B cell (primary cell): Measurements from ENCODE around the gene CASP8AP2. TPM values are rescaled to one million over a fixed set of nuclear protein-coding genes. Genes with fewer than 3 reads are reported as not detected.

Experiments
- ATAC-seq: fragments of 200-7000 bp; cut with Tn5 transposase; one replicate; pipeline ENCODE4 v1.10.0; 2021; ENCODE audit warnings: low read depth, mild to moderate bottlenecking, moderate number of reproducible peaks, moderate library complexity
- CTCF ChIA-PET: fragments of 350-600 bp; sonication (Branson Sonifier 250); formaldehyde crosslinking; loops from one replicate; lab custom pipeline; 2021; ENCODE audit warnings: antibody characterized with exemption, inconsistent platforms; lab: Charles Lee
- POLR2A ChIA-PET: fragments of 350-600 bp; sonication (Branson Sonifier 250); formaldehyde crosslinking; loops from one replicate; lab custom pipeline; 2021; ENCODE audit warnings: antibody characterized with exemption; lab: Charles Lee
- DNase-seq: peaks from one replicate; pipeline ENCODE4 v3.0.0; 2013
- H2AFZ ChIP-seq: 2 replicates; pipeline ENCODE4 v1.6.1; 2012; ENCODE audit warnings: mild to moderate bottlenecking, low read depth, low read length; ENCODE audit not compliant: insufficient read depth, poor library complexity, severe bottlenecking
- H3K27ac ChIP-seq, 2 donors: 1 replicate in 1 of 2; 2 replicates in 1 of 2; pipeline ENCODE4 v1.5.1; 2012 to 2013; ENCODE audit warnings: low read length in 2 of 2, mild to moderate bottlenecking in 2 of 2, moderate library complexity in 1 of 2
- H3K27me3 ChIP-seq, 4 experiments: fragments of 200-600 bp in 1 of 4; sonication (generic) in 1 of 4; replicated peaks in 1 of 4; 1 replicate in 2 of 4; 2 replicates in 2 of 4; pipeline versions ENCODE4 v1.6.1 to v1.7.0; 2013 to 2016; ENCODE audit warnings: low read length in 3 of 4, mild to moderate bottlenecking in 2 of 4, mixed read lengths in 1 of 4, moderate library complexity in 1 of 4; ENCODE audit not compliant: insufficient read depth in 4 of 4, control insufficient read depth in 3 of 4; ENCODE audit errors: control extremely low read depth in 1 of 4
- H3K36me3 ChIP-seq, 2 experiments: replicated peaks in 1 of 2; 1 replicate in 1 of 2; 2 replicates in 1 of 2; pipeline versions ENCODE4 v1.6.1 to v1.7.1; 2013; ENCODE audit warnings: low read length in 1 of 2; ENCODE audit not compliant: insufficient read depth in 2 of 2, control insufficient read depth in 1 of 2; ENCODE audit errors: control extremely low read depth in 1 of 2, extremely low read depth in 1 of 2
- H3K4me1 ChIP-seq, 2 donors: fragments of 200-600 bp in 1 of 2; sonication (generic) in 1 of 2; 1 replicate in 1 of 2; 2 replicates in 1 of 2; pipeline versions ENCODE4 v1.5.1 to v1.6.1; 2013 to 2017; ENCODE audit warnings: low read length in 2 of 2; ENCODE audit not compliant: control insufficient read depth in 2 of 2, insufficient read depth in 2 of 2
- H3K4me2 ChIP-seq: replicated peaks from 2 replicates; pipeline ENCODE3; 2012; ENCODE audit warnings: mild to moderate bottlenecking, low read depth, low read length; ENCODE audit not compliant: poor library complexity, severe bottlenecking
- H3K4me3 ChIP-seq, 5 experiments: fragments of 200-600 bp in 1 of 5; sonication (generic) in 1 of 5; 1 replicate in 3 of 5; 2 replicates in 2 of 5; pipeline versions ENCODE4 v1.5.1 to v1.7.0; 2011 to 2016; ENCODE audit warnings: low read length in 4 of 5, mild to moderate bottlenecking in 4 of 5, low read depth in 2 of 5, control low read depth in 1 of 5, moderate library complexity in 1 of 5; ENCODE audit not compliant: insufficient read depth in 1 of 5; ENCODE audit errors: control extremely low read depth in 1 of 5, extremely low read depth in 1 of 5
- H3K79me2 ChIP-seq: fragments of 200-600 bp; sonication (generic); one replicate; pipeline ENCODE4 v1.6.0; 2016; ENCODE audit warnings: low read length; ENCODE audit not compliant: control insufficient read depth, insufficient read depth
- H3K9ac ChIP-seq: fragments of 200-600 bp; sonication (generic); 2 replicates; pipeline ENCODE4 v1.6.1; 2017; ENCODE audit warnings: mild to moderate bottlenecking, low read length, moderate library complexity
- H3K9me3 ChIP-seq, 3 donors: one replicate each; pipeline versions ENCODE4 v1.6.1 to v1.7.1; 2013; ENCODE audit warnings: low read length in 2 of 3; ENCODE audit not compliant: control insufficient read depth in 2 of 3, insufficient read depth in 1 of 3; ENCODE audit errors: control extremely low read depth in 1 of 3
- H4K20me1 ChIP-seq: 2 replicates; pipeline ENCODE4 v1.6.0; 2012; ENCODE audit warnings: mild to moderate bottlenecking, low read length; ENCODE audit not compliant: insufficient read depth, control insufficient read depth, poor library complexity, severe bottlenecking
- H3K27ac Mint-ChIP-seq: one replicate; pipeline ENCODE4 v1.8.0; 2021; ENCODE audit warnings: mixed read lengths
- H3K27me3 Mint-ChIP-seq: one replicate; pipeline ENCODE4 v1.8.0; 2021; ENCODE audit warnings: mixed read lengths
- H3K4me1 Mint-ChIP-seq: one replicate; pipeline ENCODE4 v1.8.0; 2021; ENCODE audit warnings: mixed read lengths
- H3K4me3 Mint-ChIP-seq: one replicate; pipeline ENCODE4 v1.8.0; 2021; ENCODE audit warnings: mixed read lengths
- H3K9me3 Mint-ChIP-seq: one replicate; pipeline ENCODE4 v1.8.0; 2022; ENCODE audit warnings: mixed read lengths; ENCODE audit not compliant: insufficient read depth
- EZH2 ChIP-seq: IDR thresholded peaks from 2 replicates; pipeline ENCODE4 v1.6.1; 2012; ENCODE audit warnings: borderline replicate concordance, low read depth, mild to moderate bottlenecking, moderate library complexity, low read length; ENCODE audit not compliant: insufficient read depth, poor library complexity, severe bottlenecking
- WGBS: methylation state at CpG from one replicate; pipeline ENCODE4 v1.1.5; 2013; ENCODE audit warnings: missing lambda C conversion rate; ENCODE audit not compliant: insufficient coverage; 5-methylcytosine and 5-hydroxymethylcytosine counted together
- intact Hi-C: fragments of 100-400 bp; cut with micrococcal nuclease; formaldehyde crosslinking; loops from one replicate; pipeline ENCODE4 v1.10.0; 2022
- polyA plus RNA-seq: library from polyadenylated mRNA; depleted of rRNA; stranded (reverse); fragments of >200 nt; gene quantifications from 2 replicates; pipeline ENCODE4 v1.2.3, GENCODE V29; 2012
- total RNA-seq, 2 donors: library from RNA; stranded (reverse); fragments of 120-200 nt in 1 of 2; gene quantifications; 1 replicate in 1 of 2; 2 replicates in 1 of 2; pipeline versions ENCODE4 v1.2.3 to v1.2.4, GENCODE V29; 2013 to 2022
- TF ChIP-seq, protein P1 (sequence below): fragments of 200-600 bp; IDR thresholded peaks from one replicate; pipeline ENCODE4 v1.8.0; 2022; ENCODE audit warnings: antibody characterized with exemption, mild to moderate bottlenecking

Gene CASP8AP2
- total and polyA plus RNA-seq, 2 donors (not counting 1 experiment from before 2014, with no cell fraction given): 5.9 to 30.6 TPM

DNA sequence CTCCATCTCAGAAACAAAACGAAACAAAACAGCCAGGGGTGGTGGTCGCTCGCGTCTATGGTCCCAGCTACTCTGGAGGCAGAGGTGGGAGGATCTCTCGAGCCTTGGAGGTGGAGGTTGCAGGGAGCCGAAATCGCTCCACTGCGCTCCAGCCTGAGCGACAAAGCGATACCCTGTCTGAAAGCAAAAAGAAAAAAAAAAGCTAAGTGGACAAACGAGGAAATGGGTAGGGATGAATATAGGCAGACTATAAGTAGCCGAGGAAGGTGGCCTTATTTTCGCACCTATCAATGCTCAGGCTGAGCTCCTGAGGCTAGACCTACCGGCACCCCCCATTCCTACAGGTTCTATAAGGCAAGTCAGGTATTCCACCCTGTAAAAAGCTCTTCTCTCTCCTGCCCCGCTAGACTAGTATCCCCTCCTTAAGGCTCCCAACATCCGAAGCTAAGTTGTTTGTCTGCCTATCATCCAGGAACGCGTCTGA lies 650 bp upstream of the CASP8AP2 start:
- Mint-ChIP-seq H3K9me3 (no peaks in the 10 kb centered on the region), H3K27me3 (no peaks in the 10 kb centered on the region), H3K27ac (peak overlapping the region; percentile 95), H3K4me1 (peaks cover 26% of the 10 kb centered on the region), H3K4me3 (peak overlapping the region; percentile 99)
- H3K9me3 ChIP-seq: no peaks in the 10 kb centered on the region
- peaks cover 10 to 20% of the 10 kb centered on the region in 2 donors for H3K4me1 ChIP-seq
- intact Hi-C loops: loop anchor here (1.0 to 10.0 kb wide), 12 partner anchors 10 to 867 kb away; partner anchors contain the start of genes BACH2, LYRM2, MAP3K7 and MDN1
- peak overlapping the region; percentile 73 for H3K9ac ChIP-seq
- peak overlapping the region; percentile 75 to 97 (median 79) for H3K4me3 ChIP-seq
- peak overlapping the region; percentile 62 to 83 for H3K27ac ChIP-seq
- ATAC-seq: peak; percentile 16
- POLR2A ChIA-PET: interaction anchor here (0.5 to 2.2 kb wide), 5 partner anchors 10 to 539 kb away, joined by 3 to 34 read pairs (median 6); partner anchors contain the start of gene MDN1
- DNase-seq: no peak
- CTCF ChIA-PET: interaction anchor here (0.6 to 2.4 kb wide), 8 partner anchors 9 to 695 kb away, joined by 3 to 22 read pairs (median 3); partner anchors contain the start of gene MDN1
- 1% methylated on average over 10 of the region's 18 CpGs for WGBS
- no peaks in the 10 kb centered on the region for H3K27me3 ChIP-seq
- H3K4me2 ChIP-seq: peak overlapping the region; percentile 90
- peaks cover 0 to 8% of the 10 kb centered on the region in 2 experiments for H3K36me3 ChIP-seq
- H4K20me1 ChIP-seq: peaks cover 8% of the 10 kb centered on the region
- peaks cover 36% of the 10 kb centered on the region for H3K79me2 ChIP-seq
- TF ChIP-seq, protein P1, sequence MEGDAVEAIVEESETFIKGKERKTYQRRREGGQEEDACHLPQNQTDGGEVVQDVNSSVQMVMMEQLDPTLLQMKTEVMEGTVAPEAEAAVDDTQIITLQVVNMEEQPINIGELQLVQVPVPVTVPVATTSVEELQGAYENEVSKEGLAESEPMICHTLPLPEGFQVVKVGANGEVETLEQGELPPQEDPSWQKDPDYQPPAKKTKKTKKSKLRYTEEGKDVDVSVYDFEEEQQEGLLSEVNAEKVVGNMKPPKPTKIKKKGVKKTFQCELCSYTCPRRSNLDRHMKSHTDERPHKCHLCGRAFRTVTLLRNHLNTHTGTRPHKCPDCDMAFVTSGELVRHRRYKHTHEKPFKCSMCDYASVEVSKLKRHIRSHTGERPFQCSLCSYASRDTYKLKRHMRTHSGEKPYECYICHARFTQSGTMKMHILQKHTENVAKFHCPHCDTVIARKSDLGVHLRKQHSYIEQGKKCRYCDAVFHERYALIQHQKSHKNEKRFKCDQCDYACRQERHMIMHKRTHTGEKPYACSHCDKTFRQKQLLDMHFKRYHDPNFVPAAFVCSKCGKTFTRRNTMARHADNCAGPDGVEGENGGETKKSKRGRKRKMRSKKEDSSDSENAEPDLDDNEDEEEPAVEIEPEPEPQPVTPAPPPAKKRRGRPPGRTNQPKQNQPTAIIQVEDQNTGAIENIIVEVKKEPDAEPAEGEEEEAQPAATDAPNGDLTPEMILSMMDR: no peak
- TF ChIP-seq EZH2: no peak
- H2AFZ ChIP-seq: peak overlapping the region; percentile 100
